NCI-H1694 treated with DMSO at 0.1 percent for 48 hours (cell line): ENCODE measurements around the gene RNLS.

Experiments used
- DNase-seq: peaks from one replicate; lab custom pipeline; 2025; lab: John Stamatoyannopoulos, UW

RNLS gene

GRCh38 chr10:88260329-88261051 is 322.6 kb downstream of the RNLS start:
- DNase-seq, result no peak

DNA sequence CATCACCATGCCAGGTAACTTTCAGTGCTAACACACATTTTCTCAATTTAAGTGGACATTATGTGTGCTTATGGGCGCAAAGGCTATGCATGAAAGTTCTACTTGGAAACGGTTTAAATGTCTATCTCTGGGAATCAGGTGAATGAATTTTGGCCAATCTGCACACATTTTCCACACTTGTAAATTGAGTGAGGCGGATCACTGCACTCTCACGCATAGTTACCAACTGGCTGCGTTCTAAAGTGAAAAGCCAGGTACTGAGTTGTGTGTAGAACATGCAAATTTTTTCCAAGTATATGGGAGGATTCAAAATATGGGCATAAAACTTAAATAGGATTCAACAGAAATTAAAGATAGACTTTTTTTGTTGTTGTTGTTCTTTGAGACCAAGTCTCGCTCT is 323.7 kb downstream of the RNLS start:
- DNase-seq, result no peak

DNA sequence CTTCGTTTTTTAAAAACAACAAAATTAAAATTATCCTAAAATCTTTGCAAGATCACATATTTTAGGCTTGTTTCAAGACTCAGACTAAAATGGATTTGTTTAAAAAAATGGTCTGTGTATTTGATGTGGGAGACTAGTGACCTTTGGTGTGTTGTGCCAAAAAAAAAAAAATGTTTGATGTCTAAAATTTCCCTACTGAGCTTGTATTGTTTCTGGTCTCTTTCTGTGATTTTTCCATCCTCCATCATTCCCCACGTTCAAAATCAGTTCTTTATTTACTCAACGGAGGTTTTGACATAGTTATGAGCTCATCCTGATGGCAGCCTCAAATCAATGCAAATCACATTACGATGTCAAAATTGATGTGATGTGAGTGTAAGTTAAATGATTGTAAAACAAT is 326.2 kb downstream of the RNLS start:
- no peak for DNase-seq

DNA sequence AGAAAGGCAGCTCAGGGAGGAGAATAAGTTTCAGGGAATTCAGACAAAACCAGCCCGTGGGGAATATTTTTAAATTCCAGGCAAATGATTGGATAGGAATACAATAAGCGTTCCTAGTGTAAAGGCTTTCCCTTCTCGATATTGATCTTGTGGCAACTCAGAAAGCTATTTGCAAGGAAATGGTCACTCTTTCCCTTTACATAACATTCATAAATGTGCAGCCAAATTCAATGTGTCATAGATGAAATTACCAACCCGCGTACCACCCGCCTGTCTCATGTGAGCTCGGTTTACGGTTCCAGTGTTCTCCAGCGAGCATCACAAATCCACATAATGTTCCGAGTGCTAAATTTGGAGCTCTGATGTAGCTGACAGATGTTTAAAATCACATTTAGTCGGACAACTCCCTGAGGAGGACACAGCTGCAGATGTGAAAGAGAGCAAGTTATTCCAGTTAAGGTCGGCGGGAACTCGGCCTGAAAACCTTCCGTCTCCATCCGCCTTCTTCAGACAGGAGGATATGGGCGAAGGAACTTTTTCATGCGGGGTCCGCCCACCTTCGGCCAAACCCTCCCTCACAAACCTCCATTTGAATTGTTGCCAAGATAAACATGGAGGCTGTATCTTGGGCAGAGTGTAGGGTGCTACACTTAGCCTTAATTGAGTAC is 327.0 kb downstream of the RNLS start:
- no peak for DNase-seq

DNA sequence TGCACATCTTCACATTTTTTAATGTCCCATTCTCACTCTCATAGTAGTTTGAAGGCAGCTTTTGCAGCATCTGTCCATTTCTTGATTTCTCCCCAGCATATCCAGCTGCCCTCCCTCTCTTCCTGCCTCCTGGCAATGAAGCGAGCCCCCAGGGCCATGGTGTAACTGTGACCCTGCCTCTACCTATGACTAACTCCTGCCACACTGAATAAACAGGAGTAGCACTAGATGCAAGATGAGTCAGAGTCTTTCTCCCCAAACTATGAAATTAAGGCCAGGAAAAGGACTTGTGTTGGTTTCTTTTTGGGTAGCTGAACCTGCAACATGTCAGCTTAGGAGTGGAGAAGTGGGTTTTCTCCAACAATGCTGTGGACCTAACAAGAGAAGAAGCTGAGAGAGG is 329.0 kb downstream of the RNLS start:
- no peak for DNase-seq

- no peak for DNase-seq
These were observed 329.5 kb downstream of the RNLS start for GRCh38 chr10:88253622-88254021.

DNA sequence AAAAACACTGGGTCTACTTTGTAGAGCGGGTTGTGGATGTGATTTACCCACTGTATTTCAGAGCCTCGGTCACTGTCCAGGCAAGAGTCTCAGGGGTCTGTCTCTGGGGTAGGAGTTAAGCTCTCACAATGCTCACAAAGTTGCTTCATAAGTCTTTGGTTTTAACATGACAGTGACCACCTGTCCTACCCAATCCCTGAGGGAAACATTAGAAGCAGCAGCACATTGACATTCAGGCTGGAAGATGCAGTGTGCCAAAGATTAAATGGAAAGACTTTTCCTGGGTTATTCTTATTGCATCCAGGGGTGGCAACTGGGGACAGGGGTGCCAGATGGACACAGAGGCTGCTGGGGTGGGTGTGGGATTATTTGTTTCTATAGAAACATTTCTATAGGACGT is 330.0 kb downstream of the RNLS start:
- DNase-seq, result no peak

DNA sequence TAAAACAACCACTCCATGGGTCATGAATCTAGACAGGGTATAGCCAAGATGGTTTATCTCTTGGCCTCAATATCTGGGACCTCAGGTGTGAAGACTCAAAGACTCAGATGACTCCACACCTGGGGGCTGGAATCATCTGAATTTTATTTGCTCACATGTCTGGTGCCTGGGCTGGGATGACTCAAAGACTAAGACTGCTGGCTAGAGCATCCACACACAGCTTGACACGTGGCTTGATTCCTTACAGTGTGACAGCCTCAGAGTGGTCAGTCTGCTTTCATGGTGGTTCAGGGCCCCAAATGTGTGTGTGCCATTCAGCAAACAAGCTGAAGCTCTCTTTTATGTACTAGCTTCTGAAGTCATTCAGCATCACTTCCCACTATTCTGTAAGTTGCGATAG is 333.7 kb downstream of the RNLS start:
- no peak for DNase-seq

DNA sequence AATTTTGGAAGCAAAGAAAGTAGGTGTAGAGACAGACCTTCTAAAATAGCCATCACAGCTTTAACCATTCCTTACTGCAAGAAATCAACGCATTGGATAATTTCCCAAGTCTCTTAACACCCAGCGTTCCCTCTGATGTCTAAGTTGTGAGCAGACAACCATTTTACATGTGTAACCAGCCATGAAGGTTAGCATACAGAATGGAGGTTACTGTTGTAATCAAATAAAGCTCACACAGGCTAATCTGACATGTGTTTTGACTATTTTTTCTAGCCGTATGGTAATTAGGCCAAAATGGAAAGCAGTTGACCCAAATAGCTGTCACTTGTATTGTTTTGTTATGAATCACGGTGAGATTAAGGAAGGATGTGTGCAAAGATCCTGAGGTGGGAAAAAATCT is 336.4 kb downstream of the RNLS start:
- DNase-seq, result no peak

- DNase-seq, result no peak
These were observed 337.1 kb downstream of the RNLS start for GRCh38 chr10:88245974-88246511.

- DNase-seq, result no peak
These were observed 338.1 kb downstream of the RNLS start for GRCh38 chr10:88244781-88245625.

- DNase-seq, result no peak
These were observed 339.0 kb downstream of the RNLS start for GRCh38 chr10:88243836-88244730.

GRCh38 chr10:88243202-88243744 is 339.8 kb downstream of the RNLS start:
- no peak for DNase-seq

DNA sequence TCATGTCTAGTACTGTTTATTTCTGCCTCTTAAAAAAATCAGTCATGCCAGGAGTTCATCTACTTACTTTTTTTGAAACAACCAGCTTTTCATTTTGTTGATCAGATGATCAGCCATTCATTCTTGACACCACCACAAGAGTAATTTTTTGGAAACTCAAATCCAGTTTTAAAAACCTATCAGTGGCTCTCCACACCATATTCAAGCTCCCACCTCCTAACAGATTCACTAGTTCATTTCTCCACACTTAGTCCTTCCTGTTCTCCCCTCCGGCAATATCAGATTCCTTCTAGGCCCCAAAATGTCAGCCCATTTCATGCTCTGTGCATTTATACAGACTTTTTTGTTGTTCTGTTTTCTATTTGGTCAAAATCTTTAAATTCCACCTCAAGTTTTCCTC is 341.6 kb downstream of the RNLS start:
- no peak for DNase-seq

GRCh38 chr10:88239212-88239611 is 343.9 kb downstream of the RNLS start:
- DNase-seq, result no peak

GRCh38 chr10:88238615-88238914 is 344.6 kb downstream of the RNLS start:
- no peak for DNase-seq

- no peak for DNase-seq
These were observed 345.1 kb downstream of the RNLS start for GRCh38 chr10:88237896-88238614.

DNA sequence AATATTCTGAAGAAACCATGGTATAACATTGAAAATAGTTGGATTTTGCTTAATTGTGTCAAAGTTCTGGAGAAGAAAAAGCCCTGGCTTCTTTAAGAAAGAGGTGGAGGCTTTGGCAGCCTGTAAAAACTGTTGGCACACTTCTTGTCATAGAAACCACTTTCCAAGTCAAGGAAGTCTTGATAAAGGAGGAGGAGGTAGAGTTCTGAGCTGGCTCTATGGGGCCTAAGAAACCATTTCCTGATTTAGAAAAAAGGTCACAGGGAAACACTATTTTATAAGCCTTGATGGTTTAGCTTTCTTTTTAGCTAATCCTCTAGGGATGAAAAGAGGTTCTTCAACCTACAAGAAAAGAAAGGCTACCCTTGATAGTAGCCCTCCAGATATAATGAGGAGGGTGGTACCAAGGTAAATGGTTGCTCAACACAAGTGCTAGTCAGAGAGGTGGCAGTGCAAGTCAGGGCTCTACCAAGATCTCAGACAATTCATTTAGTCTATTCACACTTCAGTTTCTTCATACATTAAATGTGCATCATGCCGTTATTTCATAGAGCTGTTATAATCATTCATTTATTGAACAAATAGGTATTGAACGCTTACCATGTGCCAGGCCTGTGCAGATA is 346.9 kb downstream of the RNLS start:
- no peak for DNase-seq

DNA sequence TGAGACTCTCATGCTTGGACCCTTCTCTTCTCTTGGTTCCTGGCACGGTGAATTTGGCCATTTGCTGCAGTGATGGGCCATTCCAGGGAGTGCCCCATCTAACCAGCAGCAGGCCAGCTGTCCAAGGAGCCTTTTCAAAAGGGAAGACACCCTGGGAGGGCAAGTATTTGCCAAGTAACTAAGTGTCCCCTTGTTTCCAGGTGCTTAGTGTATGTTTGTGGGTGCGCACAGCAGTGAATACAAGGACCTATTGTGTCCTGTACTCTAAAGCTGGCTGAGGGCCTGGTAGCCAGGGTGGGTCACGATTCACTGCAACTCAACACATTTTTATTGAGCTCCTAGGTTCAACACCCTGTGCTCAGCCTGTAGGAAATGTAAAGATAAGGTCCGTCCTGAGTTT is 348.8 kb downstream of the RNLS start:
- DNase-seq, result no peak

DNA sequence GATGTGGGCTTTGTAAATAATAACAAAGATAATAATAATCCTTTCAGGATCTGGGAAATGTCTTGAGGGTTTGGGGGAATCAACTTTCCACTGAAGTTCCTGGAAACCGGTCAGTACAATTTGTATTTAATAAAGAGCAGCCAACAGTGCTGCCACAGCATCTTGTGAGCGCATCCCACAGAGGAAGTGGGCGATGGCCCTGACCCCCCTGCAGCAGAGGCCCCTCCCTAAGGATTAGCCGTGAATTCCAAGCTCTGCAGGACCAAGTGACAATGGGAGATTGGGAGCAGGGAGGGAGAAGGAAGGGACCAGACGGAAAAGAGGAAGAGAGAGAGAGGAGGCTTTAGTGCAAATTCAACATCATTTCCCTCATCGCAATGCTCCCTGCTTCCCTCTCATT is 349.2 kb downstream of the RNLS start:
- no peak for DNase-seq
